Osteoblast (primary cell): ENCODE data around the gene GNL2. TPM values are rescaled to one million over a fixed set of nuclear protein-coding genes. Genes with fewer than 3 reads are reported as not detected.
A peak's percentile ranks its signal among the peaks of the same experiment; 100 is the strongest.

Experiments
- DNase-seq: peaks from one replicate; pipeline ENCODE4 v3.0.0; 2011; ENCODE audit warnings: low spot score, mixed read lengths; ENCODE audit not compliant: insufficient read length; ENCODE audit errors: missing footprints
- H2AFZ ChIP-seq: 2 replicates; pipeline ENCODE4 v1.6.0; 2011; ENCODE audit warnings: mild to moderate bottlenecking, low read length
- H3K27ac ChIP-seq: 2 replicates; pipeline ENCODE4 v1.5.1; 2011; ENCODE audit warnings: mild to moderate bottlenecking, low read depth, low read length, moderate library complexity
- H3K27me3 ChIP-seq: 2 replicates; pipeline ENCODE4 v1.6.0; 2012; ENCODE audit warnings: mild to moderate bottlenecking, control low read depth, inconsistent platforms, low read length, moderate library complexity; ENCODE audit not compliant: insufficient read depth
- H3K36me3 ChIP-seq: 2 replicates; pipeline ENCODE4 v1.5.1; 2011; ENCODE audit warnings: mild to moderate bottlenecking, low read length, control low read depth, moderate library complexity; ENCODE audit not compliant: insufficient read depth
- H3K4me1 ChIP-seq: 2 replicates; pipeline ENCODE4 v1.5.1; 2011; ENCODE audit warnings: mild to moderate bottlenecking, low read length, control low read depth, moderate library complexity; ENCODE audit not compliant: insufficient read depth
- H3K4me2 ChIP-seq: 2 replicates; pipeline ENCODE4 v1.6.0; 2011; ENCODE audit warnings: mild to moderate bottlenecking, low read length; ENCODE audit not compliant: insufficient read depth
- H3K4me3 ChIP-seq: fragments of 200-600 bp; sonication (generic); 3 replicates; pipeline ENCODE4 v1.5.1; 2012; ENCODE audit warnings: mild to moderate bottlenecking, low read length, inconsistent platforms; ENCODE audit not compliant: insufficient read depth
- H3K79me2 ChIP-seq: 2 replicates; pipeline ENCODE4 v1.6.0; 2012; ENCODE audit warnings: mild to moderate bottlenecking, low read length, control low read depth, inconsistent platforms; ENCODE audit not compliant: insufficient read depth
- H3K9me3 ChIP-seq: 2 replicates; pipeline ENCODE4 v1.5.1; 2011; ENCODE audit warnings: low read depth, low read length, control low read depth
- H4K20me1 ChIP-seq: 2 replicates; pipeline ENCODE4 v1.6.0; 2012; ENCODE audit warnings: mild to moderate bottlenecking, low read length, control low read depth; ENCODE audit not compliant: insufficient read depth
- total RNA-seq: library from RNA; depleted of rRNA; stranded (reverse); fragments of >200 nt; gene quantifications from 2 replicates; pipeline ENCODE4 v1.2.3, GENCODE V29; 2012
- TF ChIP-seq, protein P1 (sequence below): IDR thresholded peaks from 2 replicates; pipeline ENCODE4 v1.5.1; 2011; ENCODE audit warnings: mild to moderate bottlenecking, low read depth, low read length, moderate library complexity; ENCODE audit errors: extremely low read depth

Gene GNL2
- total RNA-seq: 46.7 and 54.5 TPM in 2 replicates

DNA sequence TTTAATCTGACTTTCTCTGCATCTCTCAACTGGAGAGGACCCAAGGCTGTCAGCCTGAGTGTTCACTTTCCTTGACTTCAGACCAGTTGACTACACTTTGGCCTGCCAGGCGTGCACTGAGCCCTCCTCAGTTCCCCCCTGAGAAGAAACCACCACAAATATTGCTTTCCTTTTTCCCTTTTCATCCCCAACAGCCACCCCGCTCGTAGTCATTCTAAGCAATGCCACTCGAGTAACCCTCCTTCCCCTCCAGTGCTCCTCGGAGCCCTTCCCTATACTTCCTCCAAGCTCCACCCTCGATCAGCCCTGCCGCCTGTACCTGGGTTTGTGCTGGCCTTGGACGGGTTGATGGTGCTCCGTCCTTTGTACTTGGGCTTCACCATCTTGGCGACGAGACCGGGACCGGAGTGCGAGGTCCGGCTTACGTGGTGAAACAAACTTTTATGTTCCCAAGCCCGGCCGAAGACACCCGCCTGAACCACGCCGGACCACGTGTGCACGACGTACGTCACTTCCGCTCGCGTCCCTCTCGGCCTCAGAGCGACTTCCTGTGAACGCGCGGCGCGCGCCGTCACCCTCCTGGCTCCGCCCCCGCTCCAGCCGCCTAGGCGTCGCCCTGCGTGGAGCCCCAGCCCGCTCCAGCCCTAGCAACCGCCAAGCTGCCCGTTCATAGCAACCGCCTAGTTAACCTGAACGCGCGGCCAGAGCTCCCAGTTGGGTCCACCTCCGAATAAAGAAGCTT lies at the start of gene GNL2:
Gene GNL2, minus strand, starts transcription at position 498 of the 742 bp plus-strand sequence. Its CDS starts 115 bp downstream, at position 383.
- TF ChIP-seq, protein P1, sequence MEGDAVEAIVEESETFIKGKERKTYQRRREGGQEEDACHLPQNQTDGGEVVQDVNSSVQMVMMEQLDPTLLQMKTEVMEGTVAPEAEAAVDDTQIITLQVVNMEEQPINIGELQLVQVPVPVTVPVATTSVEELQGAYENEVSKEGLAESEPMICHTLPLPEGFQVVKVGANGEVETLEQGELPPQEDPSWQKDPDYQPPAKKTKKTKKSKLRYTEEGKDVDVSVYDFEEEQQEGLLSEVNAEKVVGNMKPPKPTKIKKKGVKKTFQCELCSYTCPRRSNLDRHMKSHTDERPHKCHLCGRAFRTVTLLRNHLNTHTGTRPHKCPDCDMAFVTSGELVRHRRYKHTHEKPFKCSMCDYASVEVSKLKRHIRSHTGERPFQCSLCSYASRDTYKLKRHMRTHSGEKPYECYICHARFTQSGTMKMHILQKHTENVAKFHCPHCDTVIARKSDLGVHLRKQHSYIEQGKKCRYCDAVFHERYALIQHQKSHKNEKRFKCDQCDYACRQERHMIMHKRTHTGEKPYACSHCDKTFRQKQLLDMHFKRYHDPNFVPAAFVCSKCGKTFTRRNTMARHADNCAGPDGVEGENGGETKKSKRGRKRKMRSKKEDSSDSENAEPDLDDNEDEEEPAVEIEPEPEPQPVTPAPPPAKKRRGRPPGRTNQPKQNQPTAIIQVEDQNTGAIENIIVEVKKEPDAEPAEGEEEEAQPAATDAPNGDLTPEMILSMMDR: no peak
- Histone ChIP-seq H3K27ac (peak within 1 kb of the TSS; percentile 93), H3K4me1 (peaks cover 20% of the 10 kb centered on the region)

GRCh38 chr1:37641059-37641458 lies 45.3 kb upstream of the GNL2 start:
- TF ChIP-seq, protein P1: no peak
- Histone ChIP-seq H3K79me2 (no peaks in the 10 kb centered on the region), H3K36me3 (no peaks in the 10 kb centered on the region), H2AFZ (no peak overlapping the region), H3K27ac (no peak overlapping the region), H3K9me3 (peaks cover 1% of the 10 kb centered on the region), H3K4me2 (no peak overlapping the region), H3K4me1 (no peaks in the 10 kb centered on the region), H3K4me3 (no peak overlapping the region), H3K27me3 (peaks cover 8% of the 10 kb centered on the region), H4K20me1 (no peaks in the 10 kb centered on the region)
- no peak for DNase-seq

More for the DNA sequence above, at the start of gene GNL2:
- peak within 1 kb of the TSS; percentile 98 for H2AFZ ChIP-seq
- peaks cover 15% of the 10 kb centered on the region for H4K20me1 ChIP-seq
- DNase-seq: peak; percentile 99
- H3K4me3 ChIP-seq: peak within 1 kb of the TSS; percentile 98
- H3K4me2 ChIP-seq: peak within 1 kb of the TSS; percentile 92
- H3K79me2 ChIP-seq: peaks cover 48% of the 10 kb centered on the region
- peaks cover 30% of the 10 kb centered on the region for H3K36me3 ChIP-seq
- H3K9me3 ChIP-seq: no peaks in the 10 kb centered on the region
- H3K27me3 ChIP-seq: no peaks in the 10 kb centered on the region

DNA sequence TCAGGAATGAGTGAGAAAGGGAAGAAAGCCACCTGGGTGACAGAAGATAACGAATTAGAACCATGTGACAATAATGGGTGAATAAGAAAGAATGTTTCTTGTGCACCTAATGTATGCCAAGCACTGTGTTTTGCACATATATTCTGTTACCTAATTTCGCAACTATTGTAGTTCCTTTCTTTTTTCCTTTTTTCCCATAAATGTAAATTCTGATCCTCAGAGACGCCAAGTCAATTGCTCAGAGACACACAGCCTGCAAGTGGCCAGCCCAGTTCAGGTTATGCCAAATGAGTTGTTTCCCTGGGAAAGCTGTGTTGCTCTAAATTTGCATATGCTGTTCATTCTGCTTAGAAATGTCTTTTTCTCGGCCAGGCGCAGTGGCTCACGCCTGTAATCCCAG lies 40.7 kb upstream of the GNL2 start:
- no peak overlapping the region for H3K4me2 ChIP-seq
- H3K79me2 ChIP-seq: no peaks in the 10 kb centered on the region
- no peaks in the 10 kb centered on the region for H4K20me1 ChIP-seq
- H3K4me1 ChIP-seq: no peaks in the 10 kb centered on the region
- no peak overlapping the region for H2AFZ ChIP-seq
- no peak overlapping the region for H3K4me3 ChIP-seq
- H3K27ac ChIP-seq: no peak overlapping the region
- TF ChIP-seq, protein P1: no peak
- H3K9me3 ChIP-seq: no peaks in the 10 kb centered on the region
- no peak for DNase-seq
- peaks cover 54% of the 10 kb centered on the region for H3K27me3 ChIP-seq
- H3K36me3 ChIP-seq: no peaks in the 10 kb centered on the region

- Histone ChIP-seq H3K9me3 (no peaks in the 10 kb centered on the region), H3K36me3 (no peaks in the 10 kb centered on the region), H3K4me2 (no peak overlapping the region), H3K4me3 (no peak overlapping the region), H3K27me3 (peaks cover 64% of the 10 kb centered on the region), H2AFZ (no peak overlapping the region), H3K4me1 (no peaks in the 10 kb centered on the region), H3K79me2 (no peaks in the 10 kb centered on the region), H4K20me1 (no peaks in the 10 kb centered on the region), H3K27ac (no peak overlapping the region)
- no peak for DNase-seq
- TF ChIP-seq, protein P1: no peak
Measured at GRCh38 chr1:37634992-37635902, 39.5 kb upstream of the GNL2 start.
